HepG2 (cell line): Measurements from ENCODE around the gene SERHL2. TPM values are rescaled to one million over a fixed set of nuclear protein-coding genes. Genes with fewer than 3 reads are reported as not detected.
"Not testable (repeated sequence)": the region's sequence is repeated elsewhere in the genome, so short reads cannot be mapped to it uniquely, and the experiment has no call there.

ENCODE experiments used
- ATAC-seq: fragments of 200-7000 bp; cut with Tn5 transposase; 3 replicates; pipeline ENCODE4 v1.9.1; 2020; ENCODE audit warnings: mild to moderate bottlenecking, moderate library complexity
- BruUV-seq: library from RNA; stranded (reverse); fragments of 400-500 nt; replicated peaks from 2 replicates; lab custom pipeline; 2021; lab: Mats Ljungman, UMichigan
- CTCF ChIA-PET: fragments of 300-600 bp; formaldehyde crosslinking; extraction: SDS; loops from one replicate; lab custom pipeline; 2021; ENCODE audit warnings: low total read pairs, inconsistent platforms, low intra/inter-chr PET ratio; lab: Yijun Ruan, JAX
- POLR2A ChIA-PET: fragments of 350-600 bp; sonication (Branson Sonifier 250); formaldehyde crosslinking; loops from one replicate; lab custom pipeline; 2020; ENCODE audit warnings: antibody characterized with exemption, inconsistent platforms; lab: Yijun Ruan, JAX
- DNase-seq: peaks from one replicate; pipeline ENCODE4 v3.0.0-alpha.2; 2015; ENCODE audit warnings: low spot score
- FAIRE-seq: peaks from 3 replicates; lab custom pipeline; 2011; peaks lifted over from hg19 to GRCh38; lab: Jason Lieb, UNC
- H2AFZ ChIP-seq: one replicate; pipeline ENCODE4 v1.6.1; 2011; ENCODE audit warnings: low read length, inconsistent platforms
- H3K27ac ChIP-seq: fragments of 300-600 bp; 3 replicates; pipeline ENCODE4 v1.8.0; 2011; ENCODE audit warnings: mixed run types, mild to moderate bottlenecking, mixed read lengths, low read length, inconsistent platforms; ENCODE audit not compliant: insufficient read depth; ENCODE audit errors: extremely low read length
- H3K27me3 ChIP-seq, 2 experiments: fragments of 200-600 bp in 1 of 2; 2 replicates in 1 of 2; 3 replicates in 1 of 2; pipeline versions ENCODE4 v1.6.0 to v1.8.0; 2011; ENCODE audit warnings: low read length in 2 of 2, mild to moderate bottlenecking in 2 of 2, moderate library complexity in 2 of 2, inconsistent platforms in 1 of 2; ENCODE audit not compliant: insufficient read depth in 2 of 2, control insufficient read depth in 1 of 2
- H3K36me3 ChIP-seq, 2 experiments: fragments of 200-600 bp in 1 of 2; replicated peaks in 1 of 2; 2 replicates in 1 of 2; 3 replicates in 1 of 2; pipeline versions ENCODE4 v1.5.1 to v1.8.0; 2011; ENCODE audit warnings: low read length in 2 of 2, inconsistent platforms in 1 of 2; ENCODE audit not compliant: insufficient read depth in 2 of 2, control insufficient read depth in 1 of 2
- H3K4me1 ChIP-seq: 2 replicates; pipeline ENCODE4 v1.5.1; 2012; ENCODE audit warnings: low read length, inconsistent platforms; ENCODE audit not compliant: insufficient read depth
- H3K4me2 ChIP-seq: 2 replicates; pipeline ENCODE4 v1.6.0; 2011; ENCODE audit warnings: low read depth, low read length, inconsistent platforms
- H3K4me3 ChIP-seq, 3 experiments: fragments of 200-600 bp in 1 of 3; sonication (generic), shearing (Covaris generic) in 1 of 3; replicated peaks in 1 of 3; 2 replicates each; pipeline ENCODE4 v1.5.1; 2011 to 2016; ENCODE audit warnings: low read length in 3 of 3, inconsistent platforms in 2 of 3, low read depth in 2 of 3, mild to moderate bottlenecking in 2 of 3, control low read depth in 1 of 3, mixed read lengths in 1 of 3; ENCODE audit not compliant: insufficient read depth in 1 of 3
- H3K79me2 ChIP-seq: one replicate; pipeline ENCODE4 v1.6.1; 2011; ENCODE audit warnings: low read length, inconsistent platforms; ENCODE audit not compliant: insufficient read depth
- H3K9ac ChIP-seq: 2 replicates; pipeline ENCODE4 v1.6.0; 2011; ENCODE audit warnings: mild to moderate bottlenecking, low read depth, low read length, inconsistent platforms; ENCODE audit not compliant: insufficient read depth
- H3K9me3 ChIP-seq: 2 replicates; pipeline ENCODE4 v1.5.1; 2012; ENCODE audit warnings: mild to moderate bottlenecking, low read length
- H4K20me1 ChIP-seq: 2 replicates; pipeline ENCODE4 v1.6.0; 2011; ENCODE audit warnings: inconsistent platforms, mild to moderate bottlenecking, low read length, moderate library complexity; ENCODE audit not compliant: insufficient read depth
- AGO2 ChIP-seq: fragments of 200-400 bp; formaldehyde crosslinking; optimal IDR thresholded peaks from 2 replicates; pipeline ENCODE3; 2017; ENCODE audit warnings: mild to moderate bottlenecking, low read depth, low read length, moderate library complexity
- RBFOX2 ChIP-seq: fragments of 200-400 bp; formaldehyde crosslinking; IDR thresholded peaks from 2 replicates; pipeline ENCODE4 v1.6.1; 2017; ENCODE audit warnings: low read depth, mild to moderate bottlenecking, low read length
- WGBS: methylation state at CpG from one replicate; pipeline ENCODE4 v1.1.6; 2017; ENCODE audit warnings: low lambda C conversion rate; 5-methylcytosine and 5-hydroxymethylcytosine counted together
- in situ Hi-C: cut with HindIII; loops from 2 replicates; pipeline ENCODE4 v1.10.0; 2017; ENCODE audit warnings: low pct_unique_long_range_greater_than_20kb; ENCODE audit not compliant: extremely low pct_ligation_motif_present
- intact Hi-C: fragments of 100-400 bp; cut with micrococcal nuclease; formaldehyde crosslinking; loops from one replicate; pipeline ENCODE4 v1.10.0; 2022; ENCODE audit not compliant: unreplicated experiment
- polyA plus RNA-seq, 8 experiments: library from polyadenylated mRNA; depleted of rRNA in 3 of 8; stranded (reverse) in 7 of 8; unstranded in 1 of 8; fragments of >200 nt; fragmentation: Illumina TruSeq in 4 of 8; extraction: Trizol in 4 of 8; gene quantifications; 2 replicates each; pipeline versions ENCODE4 v1.2.1 to v1.2.3, GENCODE V29; 2011 to 2016; ENCODE audit warnings: low read depth in 4 of 8, missing spikeins in 1 of 8, mixed read lengths in 1 of 8; ENCODE audit not compliant: insufficient read depth in 1 of 8
- total RNA-seq, 5 experiments: library from RNA; depleted of rRNA; stranded (reverse); fragments of >200 nt; fragmentation: Illumina TruSeq; extraction: Trizol; gene quantifications; 2 replicates each; pipeline ENCODE4 v1.2.3, GENCODE V29; 2016; ENCODE audit warnings: low read depth in 1 of 5

The SERHL2 gene
- total and polyA plus RNA-seq, 2 of the 13 experiments (the other 11 are each of a cell fraction or from before 2014, with no cell fraction given), result 1.0 to 1.8 TPM

GRCh38 chr22:42574468-42574867 lies 20.7 kb downstream of the SERHL2 start:
- BruUV-seq, DNase-seq, H2AFZ ChIP-seq, H4K20me1 ChIP-seq, FAIRE-seq, H3K9me3 ChIP-seq, H3K4me1 ChIP-seq, in situ Hi-C loops, H3K4me2 ChIP-seq, H3K4me3 ChIP-seq, H3K27ac ChIP-seq, POLR2A ChIA-PET, ATAC-seq, intact Hi-C loops, H3K9ac ChIP-seq, H3K79me2 ChIP-seq, H3K27me3 ChIP-seq, CTCF ChIA-PET: not testable (repeated sequence)
- peaks cover 8 to 24% of the 10 kb centered on the region in 2 experiments; a peak in 4 of 5 replicates for H3K36me3 ChIP-seq
- TF ChIP-seq AGO2, result peak; percentile 27
- 98% methylated on average over 7 of the region's 21 CpGs for WGBS

DNA sequence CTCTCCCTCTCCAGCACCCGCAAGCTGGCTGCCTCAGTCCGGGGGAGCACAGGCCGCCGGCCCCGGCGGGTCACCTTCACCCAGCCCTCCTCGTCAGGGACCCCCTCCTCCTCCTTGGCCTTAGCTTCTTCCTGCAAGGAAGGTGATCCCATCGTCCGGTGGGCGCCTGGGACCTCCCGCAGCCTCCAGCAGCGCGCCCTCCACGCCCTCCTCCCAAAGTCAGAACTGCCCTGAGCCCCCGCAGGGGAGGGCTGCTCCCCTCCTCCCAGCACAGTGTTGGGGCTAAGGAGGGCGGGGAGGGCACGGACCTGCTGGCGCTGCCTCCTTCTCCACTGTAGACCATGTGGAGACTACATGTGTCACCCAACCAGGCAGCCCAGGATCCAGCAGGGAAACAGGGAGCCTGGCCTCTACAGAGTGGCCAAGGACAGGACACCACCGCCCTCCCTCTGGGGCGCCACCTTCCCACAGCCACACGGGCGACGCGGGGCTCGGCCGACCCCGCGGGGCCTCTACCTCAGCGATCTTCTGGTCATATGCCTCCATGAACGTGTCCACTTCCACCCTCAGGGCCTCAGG lies 22.3 kb downstream of the SERHL2 start:
- in situ Hi-C loops, result not testable (repeated sequence)
- peak; percentile 59 for TF ChIP-seq RBFOX2
- POLR2A ChIA-PET, result interaction anchor here (0.6 kb wide), 1 partner anchor 62 kb away, joined by 3 read pairs; no protein-coding TSS in a partner anchor

GRCh38 chr22:42577141-42577540 lies 23.4 kb downstream of the SERHL2 start:
- H3K4me2 ChIP-seq, H3K4me3 ChIP-seq, H2AFZ ChIP-seq, H3K9me3 ChIP-seq, H3K4me1 ChIP-seq, intact Hi-C loops, H3K27ac ChIP-seq, FAIRE-seq, BruUV-seq, DNase-seq, CTCF ChIA-PET, H3K27me3 ChIP-seq, POLR2A ChIA-PET, ATAC-seq, H3K9ac ChIP-seq, in situ Hi-C loops, H3K79me2 ChIP-seq, H4K20me1 ChIP-seq: not testable (repeated sequence)
- peaks cover 10 to 24% of the 10 kb centered on the region in 2 experiments; a peak in 4 of 5 replicates for H3K36me3 ChIP-seq
- 97% methylated on average over 5 of the region's 9 CpGs for WGBS

More for the DNA sequence above, 22.3 kb downstream of the SERHL2 start:
- H3K4me2 ChIP-seq, intact Hi-C loops, DNase-seq, CTCF ChIA-PET, H2AFZ ChIP-seq, H3K79me2 ChIP-seq, FAIRE-seq, H3K4me3 ChIP-seq, H4K20me1 ChIP-seq, ATAC-seq, H3K9ac ChIP-seq, H3K27ac ChIP-seq, BruUV-seq, H3K27me3 ChIP-seq, H3K9me3 ChIP-seq, H3K4me1 ChIP-seq: not testable (repeated sequence)
- H3K36me3 ChIP-seq, result peaks cover 10 to 24% of the 10 kb centered on the region in 2 experiments; a peak in 4 of 5 replicates
- WGBS, result 97% methylated on average over 15 of the region's 30 CpGs
